ENCODE measurements around the gene FAM149B1.

Gene FAM149B1

GRCh38 chr10:73174148-73174925 is 6.4 kb downstream of the FAM149B1 start:
- no peak for DNase-seq

GRCh38 chr10:73182568-73182967 is 14.6 kb downstream of the FAM149B1 start:
- no peak for DNase-seq

GRCh38 chr10:73183667-73184281 is 15.9 kb downstream of the FAM149B1 start:
- DNase-seq, result no peak

GRCh38 chr10:73186266-73186665 is 18.3 kb downstream of the FAM149B1 start:
- no peak for DNase-seq

GRCh38 chr10:73190188-73190587 is 22.3 kb downstream of the FAM149B1 start:
- no peak for DNase-seq

- DNase-seq, result no peak
Measured at GRCh38 chr10:73205081-73205480, 37.2 kb downstream of the FAM149B1 start.

- no peak for DNase-seq
Measured at GRCh38 chr10:73205890-73206289, 38.0 kb downstream of the FAM149B1 start.

- DNase-seq, result no peak
Measured at GRCh38 chr10:73206385-73206784, 38.5 kb downstream of the FAM149B1 start.

GRCh38 chr10:73207883-73208282 is 40.0 kb downstream of the FAM149B1 start:
- DNase-seq, result no peak

- no peak for DNase-seq
Measured at GRCh38 chr10:73209705-73210104, 41.8 kb downstream of the FAM149B1 start.

GRCh38 chr10:73210395-73211105 is 42.6 kb downstream of the FAM149B1 start:
- DNase-seq, result no peak

- DNase-seq, result no peak
Measured at GRCh38 chr10:73211106-73211811, 43.3 kb downstream of the FAM149B1 start.

- DNase-seq, result no peak
Measured at GRCh38 chr10:73215749-73216148, 47.8 kb downstream of the FAM149B1 start.

- DNase-seq, result no peak
Measured at GRCh38 chr10:73217628-73218027, 49.7 kb downstream of the FAM149B1 start.

- no peak for DNase-seq
Measured at GRCh38 chr10:73218431-73219191, 50.7 kb downstream of the FAM149B1 start.

- no peak for DNase-seq
Measured at GRCh38 chr10:73219384-73219783, 51.5 kb downstream of the FAM149B1 start.

- no peak for DNase-seq
Measured at GRCh38 chr10:73220989-73221388, 53.1 kb downstream of the FAM149B1 start.

- no peak for DNase-seq
Measured at GRCh38 chr10:73225518-73225917, 57.6 kb downstream of the FAM149B1 start.

GRCh38 chr10:73226663-73227062 is 58.7 kb downstream of the FAM149B1 start:
- no peak for DNase-seq

GRCh38 chr10:73228247-73228646 is 60.3 kb downstream of the FAM149B1 start:
- DNase-seq, result no peak

GRCh38 chr10:73229567-73229966 is 61.6 kb downstream of the FAM149B1 start:
- no peak for DNase-seq

GRCh38 chr10:73232887-73233286 is 65.0 kb downstream of the FAM149B1 start:
- no peak for DNase-seq

GRCh38 chr10:73233883-73234282 is 66.0 kb downstream of the FAM149B1 start:
- no peak for DNase-seq

All from stimulated activated CD4-positive, alpha-beta T cell treated with anti-CD3 and anti-CD28 coated beads, Interleukin-4, amount 100 ng/mL, for 1 hour (primary cell).